B cell (primary cell): Measurements from ENCODE around the gene SPRR2A. TPM values are rescaled to one million over a fixed set of nuclear protein-coding genes. Genes with fewer than 3 reads are reported as not detected.

Experiments used
- ATAC-seq: fragments of 200-7000 bp; cut with Tn5 transposase; one replicate; pipeline ENCODE4 v1.10.0; 2021; ENCODE audit warnings: low read depth, mild to moderate bottlenecking, moderate number of reproducible peaks, moderate library complexity
- CTCF ChIA-PET: fragments of 350-600 bp; sonication (Branson Sonifier 250); formaldehyde crosslinking; loops from one replicate; lab custom pipeline; 2021; ENCODE audit warnings: antibody characterized with exemption, inconsistent platforms; lab: Charles Lee
- POLR2A ChIA-PET: fragments of 350-600 bp; sonication (Branson Sonifier 250); formaldehyde crosslinking; loops from one replicate; lab custom pipeline; 2021; ENCODE audit warnings: antibody characterized with exemption; lab: Charles Lee
- DNase-seq: peaks from one replicate; pipeline ENCODE4 v3.0.0; 2013
- H2AFZ ChIP-seq: 2 replicates; pipeline ENCODE4 v1.6.1; 2012; ENCODE audit warnings: mild to moderate bottlenecking, low read depth, low read length; ENCODE audit not compliant: insufficient read depth, poor library complexity, severe bottlenecking
- H3K27ac ChIP-seq, 2 donors: 1 replicate in 1 of 2; 2 replicates in 1 of 2; pipeline ENCODE4 v1.5.1; 2012 to 2013; ENCODE audit warnings: low read length in 2 of 2, mild to moderate bottlenecking in 2 of 2, moderate library complexity in 1 of 2
- H3K27me3 ChIP-seq, 4 experiments: fragments of 200-600 bp in 1 of 4; sonication (generic) in 1 of 4; replicated peaks in 1 of 4; 1 replicate in 2 of 4; 2 replicates in 2 of 4; pipeline versions ENCODE4 v1.6.1 to v1.7.0; 2013 to 2016; ENCODE audit warnings: low read length in 3 of 4, mild to moderate bottlenecking in 2 of 4, mixed read lengths in 1 of 4, moderate library complexity in 1 of 4; ENCODE audit not compliant: insufficient read depth in 4 of 4, control insufficient read depth in 3 of 4; ENCODE audit errors: control extremely low read depth in 1 of 4
- H3K36me3 ChIP-seq, 2 experiments: replicated peaks in 1 of 2; 1 replicate in 1 of 2; 2 replicates in 1 of 2; pipeline versions ENCODE4 v1.6.1 to v1.7.1; 2013; ENCODE audit warnings: low read length in 1 of 2; ENCODE audit not compliant: insufficient read depth in 2 of 2, control insufficient read depth in 1 of 2; ENCODE audit errors: control extremely low read depth in 1 of 2, extremely low read depth in 1 of 2
- H3K4me1 ChIP-seq, 2 donors: fragments of 200-600 bp in 1 of 2; sonication (generic) in 1 of 2; 1 replicate in 1 of 2; 2 replicates in 1 of 2; pipeline versions ENCODE4 v1.5.1 to v1.6.1; 2013 to 2017; ENCODE audit warnings: low read length in 2 of 2; ENCODE audit not compliant: control insufficient read depth in 2 of 2, insufficient read depth in 2 of 2
- H3K4me2 ChIP-seq: replicated peaks from 2 replicates; pipeline ENCODE3; 2012; ENCODE audit warnings: mild to moderate bottlenecking, low read depth, low read length; ENCODE audit not compliant: poor library complexity, severe bottlenecking
- H3K4me3 ChIP-seq, 5 experiments: fragments of 200-600 bp in 1 of 5; sonication (generic) in 1 of 5; 1 replicate in 3 of 5; 2 replicates in 2 of 5; pipeline versions ENCODE4 v1.5.1 to v1.7.0; 2011 to 2016; ENCODE audit warnings: low read length in 4 of 5, mild to moderate bottlenecking in 4 of 5, low read depth in 2 of 5, control low read depth in 1 of 5, moderate library complexity in 1 of 5; ENCODE audit not compliant: insufficient read depth in 1 of 5; ENCODE audit errors: control extremely low read depth in 1 of 5, extremely low read depth in 1 of 5
- H3K79me2 ChIP-seq: fragments of 200-600 bp; sonication (generic); one replicate; pipeline ENCODE4 v1.6.0; 2016; ENCODE audit warnings: low read length; ENCODE audit not compliant: control insufficient read depth, insufficient read depth
- H3K9ac ChIP-seq: fragments of 200-600 bp; sonication (generic); 2 replicates; pipeline ENCODE4 v1.6.1; 2017; ENCODE audit warnings: mild to moderate bottlenecking, low read length, moderate library complexity
- H3K9me3 ChIP-seq, 3 donors: one replicate each; pipeline versions ENCODE4 v1.6.1 to v1.7.1; 2013; ENCODE audit warnings: low read length in 2 of 3; ENCODE audit not compliant: control insufficient read depth in 2 of 3, insufficient read depth in 1 of 3; ENCODE audit errors: control extremely low read depth in 1 of 3
- H4K20me1 ChIP-seq: 2 replicates; pipeline ENCODE4 v1.6.0; 2012; ENCODE audit warnings: mild to moderate bottlenecking, low read length; ENCODE audit not compliant: insufficient read depth, control insufficient read depth, poor library complexity, severe bottlenecking
- H3K27ac Mint-ChIP-seq: one replicate; pipeline ENCODE4 v1.8.0; 2021; ENCODE audit warnings: mixed read lengths
- H3K27me3 Mint-ChIP-seq: one replicate; pipeline ENCODE4 v1.8.0; 2021; ENCODE audit warnings: mixed read lengths
- H3K4me1 Mint-ChIP-seq: one replicate; pipeline ENCODE4 v1.8.0; 2021; ENCODE audit warnings: mixed read lengths
- H3K4me3 Mint-ChIP-seq: one replicate; pipeline ENCODE4 v1.8.0; 2021; ENCODE audit warnings: mixed read lengths
- H3K9me3 Mint-ChIP-seq: one replicate; pipeline ENCODE4 v1.8.0; 2022; ENCODE audit warnings: mixed read lengths; ENCODE audit not compliant: insufficient read depth
- EZH2 ChIP-seq: IDR thresholded peaks from 2 replicates; pipeline ENCODE4 v1.6.1; 2012; ENCODE audit warnings: borderline replicate concordance, low read depth, mild to moderate bottlenecking, moderate library complexity, low read length; ENCODE audit not compliant: insufficient read depth, poor library complexity, severe bottlenecking
- whole genome bisulfite sequencing: methylation state at CpG from one replicate; pipeline ENCODE4 v1.1.5; 2013; ENCODE audit warnings: missing lambda C conversion rate; ENCODE audit not compliant: insufficient coverage; 5-methylcytosine and 5-hydroxymethylcytosine counted together
- intact Hi-C: fragments of 100-400 bp; cut with micrococcal nuclease; formaldehyde crosslinking; loops from one replicate; pipeline ENCODE4 v1.10.0; 2022
- polyA minus RNA-seq: library from RNA; depleted of rRNA, polyadenylated mRNA; stranded (reverse); fragments of >200 nt; gene quantifications from 2 replicates; pipeline ENCODE4 v1.2.3, GENCODE V29; 2012
- polyA plus RNA-seq: library from polyadenylated mRNA; depleted of rRNA; stranded (reverse); fragments of >200 nt; gene quantifications from 2 replicates; pipeline ENCODE4 v1.2.3, GENCODE V29; 2012
- total RNA-seq, 2 donors: library from RNA; stranded (reverse); fragments of 120-200 nt in 1 of 2; gene quantifications; 1 replicate in 1 of 2; 2 replicates in 1 of 2; pipeline versions ENCODE4 v1.2.3 to v1.2.4, GENCODE V29; 2013 to 2022
- TF ChIP-seq, protein P1 (sequence below): fragments of 200-600 bp; IDR thresholded peaks from one replicate; pipeline ENCODE4 v1.8.0; 2022; ENCODE audit warnings: antibody characterized with exemption, mild to moderate bottlenecking

The SPRR2A gene
- total RNA-seq (not detected in 2 replicates), polyA plus RNA-seq (not detected in 2 replicates), polyA minus RNA-seq (not detected in 2 replicates)
- not detected for total RNA-seq (2013)

DNA sequence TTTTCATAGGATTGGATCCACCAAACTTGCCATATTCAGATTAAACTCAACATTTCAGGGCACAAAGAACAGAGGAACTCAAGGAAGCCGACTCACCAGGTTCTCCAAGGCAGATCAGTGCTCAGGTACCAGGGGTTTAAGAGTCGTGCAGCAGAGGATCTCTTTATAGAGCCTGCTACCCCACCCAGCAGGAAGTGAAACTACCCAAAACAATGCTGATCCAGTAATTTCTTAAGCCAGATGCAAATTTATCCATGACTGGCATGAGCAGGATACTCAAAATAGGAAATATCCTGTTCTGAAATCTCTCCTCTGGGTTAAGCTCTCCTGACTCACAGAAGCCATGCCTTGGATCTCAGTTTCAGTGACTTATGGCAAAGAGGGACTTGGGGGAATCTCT, at the start of gene SPRR2A:
TSS of gene SPRR2A (minus strand) at position 138 of the 400 bp plus-strand sequence. CDS start 777 bp downstream, outside the sequence.
- H3K27ac ChIP-seq = no peak within 1 kb of the TSS
- ChIA-PET POLR2A (no interaction called here), CTCF (no interaction called here)
- H2AFZ ChIP-seq = no peak within 1 kb of the TSS
- H3K4me2 ChIP-seq = no peak within 1 kb of the TSS
- Mint-ChIP-seq H3K9me3 (no peaks in the 10 kb centered on the region), H3K27ac (no peak within 1 kb of the TSS), H3K4me1 (no peaks in the 10 kb centered on the region), H3K4me3 (no peak within 1 kb of the TSS), H3K27me3 (peaks cover 48% of the 10 kb centered on the region)
- no peak within 1 kb of the TSS for H3K9ac ChIP-seq
- H3K27me3 ChIP-seq = peaks cover 0 to 11% (median 3%) of the 10 kb centered on the region in 4 experiments
- 56% methylated on average over 2 of the region's 2 CpGs for WGBS
- no peaks in the 10 kb centered on the region for H3K79me2 ChIP-seq
- H3K36me3 ChIP-seq = no peaks in the 10 kb centered on the region
- ATAC-seq (no peak), DNase-seq (no peak)
- intact Hi-C loops = no loop called here
- H3K4me1 ChIP-seq = no peaks in the 10 kb centered on the region
- no peaks in the 10 kb centered on the region for H4K20me1 ChIP-seq
- H3K4me3 ChIP-seq = no peak within 1 kb of the TSS
- H3K9me3 ChIP-seq = peaks cover 0 to 3% (median 0%) of the 10 kb centered on the region in 3 donors
- TF ChIP-seq, protein P1, sequence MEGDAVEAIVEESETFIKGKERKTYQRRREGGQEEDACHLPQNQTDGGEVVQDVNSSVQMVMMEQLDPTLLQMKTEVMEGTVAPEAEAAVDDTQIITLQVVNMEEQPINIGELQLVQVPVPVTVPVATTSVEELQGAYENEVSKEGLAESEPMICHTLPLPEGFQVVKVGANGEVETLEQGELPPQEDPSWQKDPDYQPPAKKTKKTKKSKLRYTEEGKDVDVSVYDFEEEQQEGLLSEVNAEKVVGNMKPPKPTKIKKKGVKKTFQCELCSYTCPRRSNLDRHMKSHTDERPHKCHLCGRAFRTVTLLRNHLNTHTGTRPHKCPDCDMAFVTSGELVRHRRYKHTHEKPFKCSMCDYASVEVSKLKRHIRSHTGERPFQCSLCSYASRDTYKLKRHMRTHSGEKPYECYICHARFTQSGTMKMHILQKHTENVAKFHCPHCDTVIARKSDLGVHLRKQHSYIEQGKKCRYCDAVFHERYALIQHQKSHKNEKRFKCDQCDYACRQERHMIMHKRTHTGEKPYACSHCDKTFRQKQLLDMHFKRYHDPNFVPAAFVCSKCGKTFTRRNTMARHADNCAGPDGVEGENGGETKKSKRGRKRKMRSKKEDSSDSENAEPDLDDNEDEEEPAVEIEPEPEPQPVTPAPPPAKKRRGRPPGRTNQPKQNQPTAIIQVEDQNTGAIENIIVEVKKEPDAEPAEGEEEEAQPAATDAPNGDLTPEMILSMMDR = no peak
- no peak for TF ChIP-seq EZH2

GRCh38 chr1:153100245-153100644, 42.9 kb upstream of the SPRR2A start:
- ChIA-PET CTCF (no interaction called here), POLR2A (no interaction called here)
- H3K27me3 ChIP-seq = peaks cover 0 to 3% (median 2%) of the 10 kb centered on the region in 4 experiments
- H2AFZ ChIP-seq = no peak overlapping the region
- no peak overlapping the region for H3K27ac Mint-ChIP-seq
- H3K27ac ChIP-seq = no peak overlapping the region
- no peaks in the 10 kb centered on the region for H3K4me1 ChIP-seq
- intact Hi-C loops = no loop called here
- ATAC-seq (no peak), DNase-seq (no peak)
- no peaks in the 10 kb centered on the region for H3K4me1 Mint-ChIP-seq
- H3K79me2 ChIP-seq = no peaks in the 10 kb centered on the region
- no peak overlapping the region for H3K4me3 ChIP-seq
- H3K36me3 ChIP-seq = no peaks in the 10 kb centered on the region
- H3K9me3 ChIP-seq = peaks cover 0 to 5% (median 1%) of the 10 kb centered on the region in 3 donors
- no peak for TF ChIP-seq EZH2
- TF ChIP-seq, protein P1 = no peak
- H3K9me3 Mint-ChIP-seq = peaks cover 5% of the 10 kb centered on the region
- no peak overlapping the region for H3K4me3 Mint-ChIP-seq
- H4K20me1 ChIP-seq = no peaks in the 10 kb centered on the region
- no CpG with 5 or more reads among the region's 5 CpGs for WGBS
- no peak overlapping the region for H3K9ac ChIP-seq
- H3K27me3 Mint-ChIP-seq = peaks cover 25% of the 10 kb centered on the region
- no peak overlapping the region for H3K4me2 ChIP-seq
